ENCODE measurements around the gene GLCE.

- TF ChIP-seq MAX (IDR thresholded peaks at IDR 0.05) (no peak), CEBPB (IDR thresholded peaks at IDR 0.05) (no peak), FOXM1 (IDR thresholded peaks at IDR 0.05; ENCODE audit: borderline replicate concordance, low read depth) (no peak), EP300 (IDR thresholded peaks at IDR 0.05; ENCODE audit: borderline replicate concordance) (no peak), REST (IDR thresholded peaks at IDR 0.05; ENCODE audit: low read depth) (no peak), TAF1 (IDR thresholded peaks at IDR 0.05; ENCODE audit: low read depth) (no peak), TEAD4 (IDR thresholded peaks at IDR 0.05) (no peak)
Measured at GRCh38 chr15:69125236-69125635, 35.2 kb upstream of the GLCE start.
